Activated gamma-delta T cell treated with Interleukin-2 at 50 U/mL for 16 hours (primary cell): ENCODE data around the gene SUPT4H1.
"Not testable (repeated sequence)": the region's sequence is repeated elsewhere in the genome, so short reads cannot be mapped to it uniquely, and the experiment has no call there.

Source experiments
- DNase-seq: peaks from one replicate; pipeline ENCODE4 v3.0.0-alpha.2; 2020

Gene SUPT4H1

DNA sequence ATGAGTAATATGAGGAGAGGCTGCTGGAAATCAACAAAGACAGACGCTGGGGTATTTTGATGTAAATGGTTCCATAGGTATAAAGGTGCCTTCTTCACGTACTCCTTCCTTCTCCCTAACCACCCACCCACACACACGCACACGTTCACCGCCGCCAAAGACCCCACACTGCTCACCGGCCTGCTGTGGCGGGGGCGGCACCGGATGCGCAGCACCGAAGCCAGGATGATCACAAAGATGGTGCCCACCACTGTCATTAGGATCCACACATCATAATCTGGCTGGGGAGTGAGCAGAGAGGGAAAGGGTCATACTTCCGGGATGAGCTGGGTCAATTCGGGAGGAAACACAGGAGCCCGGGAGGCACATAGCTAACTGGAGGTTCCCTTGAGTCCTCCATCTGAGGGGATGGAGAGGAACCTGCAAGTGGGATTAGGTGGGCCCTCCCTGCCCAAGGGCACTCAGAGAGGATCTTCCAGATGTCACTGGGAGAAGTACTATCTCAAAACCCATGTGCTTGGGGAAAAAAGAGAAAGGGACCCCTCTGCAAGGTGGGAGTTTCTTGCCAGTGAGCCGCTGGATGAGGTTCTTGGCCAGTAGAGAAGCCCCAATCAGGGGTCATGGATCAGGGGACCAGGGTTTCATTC lies 10.5 kb upstream of the SUPT4H1 start:
- no peak for DNase-seq

- DNase-seq, result no peak
Observed at GRCh38 chr17:58360296-58361063, 8.5 kb upstream of the SUPT4H1 start.

- DNase-seq, result no peak
Observed at GRCh38 chr17:58358408-58359172, 6.6 kb upstream of the SUPT4H1 start.

DNA sequence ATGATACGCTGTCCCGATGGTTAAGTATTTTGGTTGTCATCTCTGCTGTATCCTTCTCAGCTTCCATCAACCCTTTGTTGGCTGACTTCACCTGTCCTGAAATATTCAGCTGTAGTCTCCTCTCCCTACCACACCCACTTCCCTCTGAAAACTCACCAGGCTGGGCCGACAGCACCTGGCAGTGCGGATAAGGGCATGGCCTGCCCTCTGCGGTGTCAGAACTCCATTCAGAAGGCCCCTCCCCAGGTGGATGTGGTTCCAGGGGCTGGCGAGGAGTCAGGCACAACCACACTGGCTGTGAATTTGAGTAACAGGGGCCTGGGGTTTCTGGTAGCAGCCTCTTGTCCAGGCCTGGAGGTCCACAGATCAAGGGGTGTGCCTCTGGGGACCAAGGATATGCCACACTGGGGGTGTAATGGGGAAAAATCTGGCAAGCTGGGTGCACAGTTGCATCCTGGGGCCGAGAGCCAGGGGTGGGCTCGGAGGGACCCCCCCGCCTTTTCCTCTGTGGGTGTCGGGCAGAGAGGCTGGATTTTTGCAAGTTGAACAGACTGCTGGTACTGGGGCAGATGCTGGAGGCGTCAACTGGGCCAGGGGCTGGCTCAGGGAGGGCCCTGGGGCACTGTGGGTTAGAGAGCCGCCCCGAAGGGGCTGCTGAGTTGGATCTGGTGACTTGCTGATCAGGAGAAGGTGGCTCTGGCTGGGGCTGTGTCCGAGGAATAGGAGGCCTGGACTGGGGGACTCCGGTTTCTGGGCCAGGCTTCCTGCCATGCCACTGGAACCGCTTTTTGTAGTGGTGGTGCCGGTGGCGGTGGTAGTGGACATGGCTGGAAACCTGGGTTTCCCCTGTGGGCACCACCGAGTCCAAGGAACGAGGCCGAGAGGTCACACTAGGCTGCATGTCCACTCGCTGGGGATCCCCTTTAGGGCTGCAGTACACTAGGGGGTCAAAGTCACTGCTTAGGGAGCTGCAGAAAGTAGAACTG lies 5.6 kb upstream of the SUPT4H1 start:
- DNase-seq, result no peak

DNA sequence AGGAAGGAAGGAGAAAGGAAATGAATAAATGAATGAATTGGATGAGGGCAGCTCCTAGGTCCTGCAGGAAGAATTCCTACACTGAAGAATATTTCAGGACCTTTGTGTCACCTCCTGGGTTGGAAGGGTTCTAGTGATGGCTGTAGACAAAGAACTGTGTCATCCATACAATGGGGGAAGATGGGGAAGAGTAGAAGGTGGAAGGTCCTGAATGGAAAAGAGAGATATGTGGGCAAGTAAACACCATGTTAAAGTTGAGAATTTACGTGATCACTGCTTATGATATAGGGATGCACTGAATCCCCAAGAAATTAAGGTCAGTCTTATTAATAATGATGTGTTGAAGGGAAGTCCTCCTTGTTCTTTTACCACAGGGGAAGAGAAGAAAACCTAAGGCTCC lies 4.2 kb upstream of the SUPT4H1 start:
- DNase-seq, result no peak

GRCh38 chr17:58354541-58355216 lies 2.7 kb upstream of the SUPT4H1 start:
- DNase-seq, result no peak

GRCh38 chr17:58353389-58353825 lies 1.4 kb upstream of the SUPT4H1 start:
- no peak for DNase-seq

- DNase-seq, result peak; percentile 13
Observed at GRCh38 chr17:58352596-58353388, 791 bp upstream of the SUPT4H1 start.

- DNase-seq, result no peak
Observed at GRCh38 chr17:58351182-58351581, 819 bp downstream of the SUPT4H1 start.

GRCh38 chr17:58348038-58348437 lies 4.0 kb downstream of the SUPT4H1 start:
- no peak for DNase-seq

DNA sequence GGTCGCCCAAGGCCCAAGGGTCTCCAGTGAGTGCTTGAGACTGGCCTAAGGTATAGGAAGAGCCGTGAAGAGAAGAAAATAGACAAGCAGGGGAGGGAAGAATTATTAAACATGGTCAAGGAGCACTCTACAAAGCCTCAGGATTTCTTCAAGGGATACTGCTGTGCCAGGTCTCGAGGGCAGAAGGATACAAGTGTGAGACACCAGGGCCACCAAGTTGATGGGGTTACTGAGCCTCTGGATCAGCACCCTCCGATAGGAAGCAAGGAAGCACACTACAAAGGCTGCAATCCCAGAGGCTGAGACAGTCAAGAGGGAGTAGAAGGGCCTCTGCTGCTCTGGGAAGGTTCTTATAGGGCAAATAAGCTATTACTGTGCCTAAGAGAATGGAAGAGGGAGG lies 6.5 kb downstream of the SUPT4H1 start:
- no peak for DNase-seq

GRCh38 chr17:58344791-58345157 lies 7.2 kb downstream of the SUPT4H1 start:
- peak; percentile 66 for DNase-seq

DNA sequence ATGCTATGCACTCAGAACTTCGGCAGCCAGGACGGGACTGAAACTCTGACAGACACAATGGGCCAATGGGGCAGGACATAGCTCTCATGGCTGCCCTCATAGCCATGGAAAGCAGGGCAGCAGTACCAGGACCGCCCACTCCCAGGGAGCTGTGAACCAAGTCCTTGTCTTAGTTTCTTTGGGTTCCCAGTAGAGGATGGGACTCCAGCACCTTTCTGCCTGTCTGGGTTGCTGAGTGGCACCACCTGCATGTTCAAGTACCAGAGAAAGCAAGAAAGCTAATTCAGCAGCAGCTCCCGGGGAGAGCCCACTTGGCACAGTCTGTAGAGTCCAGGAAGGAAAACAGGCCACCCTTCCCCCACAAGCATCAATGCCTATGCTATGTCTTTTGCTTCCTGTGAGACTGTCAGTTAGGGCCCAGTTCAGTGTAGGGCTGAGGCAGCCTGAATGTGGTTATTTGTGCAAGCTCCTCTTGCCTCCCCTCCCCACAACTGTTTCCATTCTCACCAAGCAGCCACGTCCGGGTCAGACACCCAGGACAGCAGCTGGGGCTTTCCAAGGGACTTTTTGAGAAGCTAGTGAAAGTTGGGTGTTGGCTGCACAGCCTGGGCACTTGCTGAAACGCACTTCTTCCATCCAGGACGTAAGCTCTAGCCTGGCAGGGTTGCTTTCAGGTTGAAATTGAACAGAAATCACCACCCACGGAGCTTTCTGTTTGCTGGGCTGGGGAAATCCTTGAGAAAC lies 7.8 kb downstream of the SUPT4H1 start:
- peak; percentile 83 for DNase-seq

GRCh38 chr17:58343131-58343530 lies 8.9 kb downstream of the SUPT4H1 start:
- DNase-seq, result no peak

- no peak for DNase-seq
Observed at GRCh38 chr17:58341861-58342475, 10.0 kb downstream of the SUPT4H1 start.

- DNase-seq, result not testable (repeated sequence)
Observed at GRCh38 chr17:58341136-58341860, 10.7 kb downstream of the SUPT4H1 start.

GRCh38 chr17:58340405-58340876 lies 11.6 kb downstream of the SUPT4H1 start:
- DNase-seq, result no peak

DNA sequence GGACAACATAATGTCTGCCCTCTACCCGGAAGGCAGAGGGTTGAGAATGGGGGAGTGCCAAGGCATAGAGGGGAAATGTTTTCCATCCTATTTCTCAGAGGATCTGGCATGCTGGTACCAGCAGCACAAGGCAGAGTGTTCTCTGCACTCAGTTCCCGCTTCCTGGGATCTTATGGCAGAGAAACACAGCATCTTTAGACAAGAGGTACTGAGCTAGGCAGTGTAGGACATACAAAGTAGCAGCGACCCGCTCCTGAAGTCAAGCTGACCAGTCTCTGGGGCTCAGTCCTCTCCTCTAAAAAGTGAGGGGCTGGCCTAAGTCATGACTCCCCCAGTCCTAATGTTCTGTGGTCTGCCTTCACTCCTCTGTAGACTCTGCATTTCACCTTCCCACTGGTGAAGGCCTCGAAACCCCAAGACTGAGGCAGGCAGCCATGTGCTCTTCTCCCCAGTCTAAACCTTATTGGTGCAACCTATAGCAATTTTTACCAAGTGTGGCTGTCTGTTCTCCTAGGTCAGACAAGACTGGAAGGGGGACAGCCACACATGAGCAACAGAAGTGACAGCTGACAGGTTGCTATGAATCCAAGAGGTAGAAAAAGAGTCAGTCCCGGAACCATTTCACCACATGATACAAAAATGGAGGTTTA lies 12.1 kb downstream of the SUPT4H1 start:
- DNase-seq, result no peak
